Hepatocyte (in vitro differentiated cells): ENCODE data around the gene CREG1. TPM values are rescaled to one million over a fixed set of nuclear protein-coding genes. Genes with fewer than 3 reads are reported as not detected.

Experiments used
- DNase-seq: peaks from one replicate; pipeline ENCODE4 v3.0.0-alpha.2; 2016; ENCODE audit warnings: low spot score
- H2AFZ ChIP-seq: fragments of 200-600 bp; sonication (generic); 2 replicates; pipeline ENCODE4 v1.6.0; 2016; ENCODE audit warnings: antibody characterized with exemption, mild to moderate bottlenecking
- H3K27ac ChIP-seq: fragments of 200-600 bp; sonication (generic); 2 replicates; pipeline ENCODE4 v1.5.1; 2016; ENCODE audit warnings: mild to moderate bottlenecking
- H3K27me3 ChIP-seq: fragments of 200-600 bp; sonication (generic); 2 replicates; pipeline ENCODE4 v1.6.1; 2016
- H3K36me3 ChIP-seq: fragments of 200-600 bp; sonication (generic); replicated peaks from 2 replicates; pipeline ENCODE4 v1.5.1; 2016; ENCODE audit warnings: low read depth; ENCODE audit not compliant: insufficient read depth
- H3K4me1 ChIP-seq: fragments of 200-600 bp; sonication (generic); 2 replicates; pipeline ENCODE4 v1.5.1; 2016; ENCODE audit warnings: mild to moderate bottlenecking, moderate library complexity; ENCODE audit not compliant: insufficient read depth
- H3K4me2 ChIP-seq: fragments of 200-600 bp; sonication (generic); 2 replicates; pipeline ENCODE4 v1.6.0; 2016
- H3K4me3 ChIP-seq: fragments of 200-600 bp; sonication (generic); 2 replicates; pipeline ENCODE4 v1.5.1; 2016; ENCODE audit warnings: mild to moderate bottlenecking
- H3K79me2 ChIP-seq: fragments of 200-600 bp; sonication (generic); 2 replicates; pipeline ENCODE4 v1.6.0; 2017; ENCODE audit warnings: mild to moderate bottlenecking
- H3K9me2 ChIP-seq: fragments of 200-600 bp; sonication (generic); replicated peaks from 2 replicates; pipeline ENCODE4 v1.6.0; 2017; ENCODE audit warnings: mild to moderate bottlenecking; ENCODE audit not compliant: insufficient read depth
- H3K9me3 ChIP-seq: fragments of 200-600 bp; sonication (generic); 2 replicates; pipeline ENCODE4 v1.5.1; 2016; ENCODE audit warnings: low read depth, mild to moderate bottlenecking
- H4K20me1 ChIP-seq: fragments of 200-600 bp; sonication (generic); 2 replicates; pipeline ENCODE4 v1.6.0; 2016; ENCODE audit warnings: mild to moderate bottlenecking; ENCODE audit not compliant: insufficient read depth, poor library complexity, severe bottlenecking
- EZH2 ChIP-seq: fragments of 200-600 bp; sonication (generic); IDR thresholded peaks from 2 replicates; pipeline ENCODE4 v1.6.1; 2016; ENCODE audit warnings: antibody characterized with exemption, mild to moderate bottlenecking, borderline replicate concordance
- EZH2phosphoT487 ChIP-seq: fragments of 200-600 bp; sonication (generic); IDR thresholded peaks from one replicate; pipeline ENCODE4 v1.6.1; 2018; ENCODE audit warnings: antibody characterized with exemption, mild to moderate bottlenecking, low read depth, moderate library complexity; ENCODE audit not compliant: unreplicated experiment, severe bottlenecking
- WGBS: methylation state at CpG from one replicate; pipeline ENCODE4 v1.1.6; 2016; ENCODE audit warnings: low lambda C conversion rate; ENCODE audit errors: missing lambda C conversion rate; 5-methylcytosine and 5-hydroxymethylcytosine counted together
- polyA plus RNA-seq: library from polyadenylated mRNA; unstranded; fragments of >200 nt; fragmentation: Nextera tagmentation; extraction: Ambion mirVana; gene quantifications from 2 replicates; pipeline ENCODE4 v1.2.1, GENCODE V29; 2016
- total RNA-seq: library from RNA; depleted of rRNA; stranded (reverse); fragments of >200 nt; gene quantifications from 2 replicates; pipeline ENCODE4 v1.2.3, GENCODE V29; 2014
- TF ChIP-seq, protein P1 (sequence below): fragments of 200-600 bp; sonication (generic); IDR thresholded peaks from 2 replicates; pipeline ENCODE4 v1.5.1; 2016; ENCODE audit warnings: antibody characterized with exemption, mild to moderate bottlenecking; ENCODE audit not compliant: poor library complexity

Gene CREG1
- total and polyA plus RNA-seq, 2 experiments from 2014 or later = 135 to 183 TPM

- H3K79me2 ChIP-seq = no peaks in the 10 kb centered on the region
- H3K27ac ChIP-seq = no peak overlapping the region
- H2AFZ ChIP-seq = no peak overlapping the region
- no peaks in the 10 kb centered on the region for H3K36me3 ChIP-seq
- no peaks in the 10 kb centered on the region for H4K20me1 ChIP-seq
- H3K4me2 ChIP-seq = no peak overlapping the region
- 87% methylated on average over 19 of the region's 19 CpGs for WGBS
- DNase-seq = no peak
- H3K4me3 ChIP-seq = no peak overlapping the region
- TF ChIP-seq, protein P1, sequence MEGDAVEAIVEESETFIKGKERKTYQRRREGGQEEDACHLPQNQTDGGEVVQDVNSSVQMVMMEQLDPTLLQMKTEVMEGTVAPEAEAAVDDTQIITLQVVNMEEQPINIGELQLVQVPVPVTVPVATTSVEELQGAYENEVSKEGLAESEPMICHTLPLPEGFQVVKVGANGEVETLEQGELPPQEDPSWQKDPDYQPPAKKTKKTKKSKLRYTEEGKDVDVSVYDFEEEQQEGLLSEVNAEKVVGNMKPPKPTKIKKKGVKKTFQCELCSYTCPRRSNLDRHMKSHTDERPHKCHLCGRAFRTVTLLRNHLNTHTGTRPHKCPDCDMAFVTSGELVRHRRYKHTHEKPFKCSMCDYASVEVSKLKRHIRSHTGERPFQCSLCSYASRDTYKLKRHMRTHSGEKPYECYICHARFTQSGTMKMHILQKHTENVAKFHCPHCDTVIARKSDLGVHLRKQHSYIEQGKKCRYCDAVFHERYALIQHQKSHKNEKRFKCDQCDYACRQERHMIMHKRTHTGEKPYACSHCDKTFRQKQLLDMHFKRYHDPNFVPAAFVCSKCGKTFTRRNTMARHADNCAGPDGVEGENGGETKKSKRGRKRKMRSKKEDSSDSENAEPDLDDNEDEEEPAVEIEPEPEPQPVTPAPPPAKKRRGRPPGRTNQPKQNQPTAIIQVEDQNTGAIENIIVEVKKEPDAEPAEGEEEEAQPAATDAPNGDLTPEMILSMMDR = no peak
- TF ChIP-seq EZH2phosphoT487 (no peak), EZH2 (no peak)
- H3K27me3 ChIP-seq = no peaks in the 10 kb centered on the region
- peaks cover 5% of the 10 kb centered on the region for H3K4me1 ChIP-seq
- H3K9me3 ChIP-seq = no peaks in the 10 kb centered on the region
- no peaks in the 10 kb centered on the region for H3K9me2 ChIP-seq
Observed at GRCh38 chr1:167516404-167517388, 36.9 kb downstream of the CREG1 start.

DNA sequence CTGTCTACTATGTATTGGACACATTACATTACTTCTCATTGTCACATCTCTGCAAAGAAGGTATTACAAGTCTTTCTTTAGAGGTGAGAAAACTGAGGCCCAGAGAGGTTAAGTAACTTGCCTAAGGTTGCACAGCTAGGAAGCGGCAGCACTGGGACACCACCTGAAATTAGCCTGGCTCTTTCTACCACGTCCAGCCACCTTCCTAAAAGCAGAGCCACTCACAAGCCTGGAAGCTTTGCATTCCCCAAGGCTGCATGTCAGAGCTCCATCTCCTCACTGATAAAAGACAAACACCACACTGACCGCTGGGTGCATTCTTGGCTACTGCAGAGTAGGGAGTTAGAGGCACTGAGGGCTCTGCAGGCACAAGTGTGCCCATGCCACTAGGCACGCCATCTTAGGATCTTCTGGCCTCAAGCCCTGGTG lies 37.7 kb downstream of the CREG1 start:
- H3K9me2 ChIP-seq = no peaks in the 10 kb centered on the region
- H3K4me3 ChIP-seq = no peak overlapping the region
- peaks cover 5% of the 10 kb centered on the region for H3K4me1 ChIP-seq
- no peaks in the 10 kb centered on the region for H3K79me2 ChIP-seq
- no peak overlapping the region for H2AFZ ChIP-seq
- DNase-seq = no peak
- no peak overlapping the region for H3K4me2 ChIP-seq
- no peaks in the 10 kb centered on the region for H4K20me1 ChIP-seq
- no peak for TF ChIP-seq EZH2
- no peak for TF ChIP-seq EZH2phosphoT487
- TF ChIP-seq, protein P1 = no peak
- H3K9me3 ChIP-seq = no peaks in the 10 kb centered on the region
- H3K27ac ChIP-seq = no peak overlapping the region
- no peaks in the 10 kb centered on the region for H3K36me3 ChIP-seq
- H3K27me3 ChIP-seq = no peaks in the 10 kb centered on the region
- 83% methylated on average over 4 of the region's 4 CpGs for WGBS

DNA sequence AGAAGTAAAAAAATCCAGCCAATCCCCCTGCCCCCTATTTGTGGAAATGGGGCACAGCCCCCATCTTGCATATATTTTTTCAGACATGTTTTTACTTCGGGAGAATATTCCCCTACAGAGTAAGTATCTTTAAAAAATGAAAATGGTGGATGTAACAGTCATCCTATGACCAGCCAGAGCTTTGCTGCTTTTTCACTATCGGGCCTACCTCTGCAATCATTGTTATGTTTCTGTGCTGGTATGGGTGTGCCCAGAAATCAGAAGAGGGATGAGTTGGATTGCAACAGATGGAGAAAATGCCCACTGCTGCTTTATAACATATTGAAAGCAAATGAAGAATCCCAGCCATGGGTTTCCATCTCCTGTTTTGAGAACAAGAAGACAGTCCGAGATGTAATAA lies 38.1 kb downstream of the CREG1 start:
- no peak overlapping the region for H3K4me2 ChIP-seq
- H4K20me1 ChIP-seq = no peaks in the 10 kb centered on the region
- no peak overlapping the region for H3K27ac ChIP-seq
- no peak overlapping the region for H2AFZ ChIP-seq
- H3K9me3 ChIP-seq = no peaks in the 10 kb centered on the region
- no peak for DNase-seq
- TF ChIP-seq EZH2 (no peak), EZH2phosphoT487 (no peak)
- TF ChIP-seq, protein P1 = no peak
- no peaks in the 10 kb centered on the region for H3K9me2 ChIP-seq
- no peaks in the 10 kb centered on the region for H3K79me2 ChIP-seq
- H3K36me3 ChIP-seq = no peaks in the 10 kb centered on the region
- H3K4me3 ChIP-seq = no peak overlapping the region
- peaks cover 5% of the 10 kb centered on the region for H3K4me1 ChIP-seq
- WGBS = 96% methylated on average over 3 of the region's 3 CpGs
- H3K27me3 ChIP-seq = no peaks in the 10 kb centered on the region
